ENCODE results near the gene GADD45B. TPM values are rescaled to one million over a fixed set of nuclear protein-coding genes. Genes with fewer than 3 reads are reported as not detected.
A peak's percentile ranks its signal among the peaks of the same experiment; 100 is the strongest.
"Not testable (repeated sequence)": the region's sequence is repeated elsewhere in the genome, so short reads cannot be mapped to it uniquely, and the experiment has no call there.

GADD45B gene
- total and polyA plus RNA-seq, 7 donors, result 10.9 to 94.1 (median 19.3) TPM

- H3K36me3 ChIP-seq (ENCODE audit: insufficient read depth in 1 of 2, low read depth in 1 of 2), result no peaks in the 10 kb centered on the region
- H3K27me3 ChIP-seq (ENCODE audit: insufficient read depth in 3 of 3, low read length in 2 of 3), result no peaks in the 10 kb centered on the region
- WGBS, 3 donors, result 91 to 95% (median 93%) methylated on average over 16 of the region's 16 CpGs
- no peak for DNase-seq
- no peaks in the 10 kb centered on the region for H3K9me3 ChIP-seq
- no peak overlapping the region for H3K27ac ChIP-seq
- intact Hi-C loops (cut with DNase I), result no loop called here
- TF ChIP-seq CTCF (IDR thresholded peaks at IDR 0.05), result no peak
- no peak for ATAC-seq
- H3K4me1 ChIP-seq, result no peaks in the 10 kb centered on the region
- H3K4me3 ChIP-seq, result no peak overlapping the region
Measured at GRCh38 chr19:2514981-2515518, 39.1 kb downstream of the GADD45B start.

- 34 to 43% (median 42%) methylated on average over 15 to 18 of the region's 18 CpGs for WGBS, 3 donors
Measured at GRCh38 chr19:2516727-2517126, 40.8 kb downstream of the GADD45B start.

GRCh38 chr19:2517881-2518601, 42.1 kb downstream of the GADD45B start:
- intact Hi-C loops (cut with DNase I), result no loop called here
- ATAC-seq, result peak in 2 of 4 donors; percentile 44 to 54
- H3K27me3 ChIP-seq (ENCODE audit: insufficient read depth in 3 of 3, low read length in 2 of 3), result no peaks in the 10 kb centered on the region
- no peaks in the 10 kb centered on the region for H3K4me1 ChIP-seq
- no peak overlapping the region for H3K27ac ChIP-seq
- no peak overlapping the region for H3K4me3 ChIP-seq
- DNase-seq, result peak in 1 of 2 donors; percentile 49
- 55 to 66% (median 62%) methylated on average over 34 to 35 of the region's 35 CpGs for WGBS, 3 donors
- no peaks in the 10 kb centered on the region for H3K9me3 ChIP-seq
- TF ChIP-seq CTCF (IDR thresholded peaks at IDR 0.05), result no peak
- no peaks in the 10 kb centered on the region for H3K36me3 ChIP-seq (ENCODE audit: insufficient read depth in 1 of 2, low read depth in 1 of 2)

More at GRCh38 chr19:2516727-2517126, 40.8 kb downstream of the GADD45B start:
- ATAC-seq, result peak in 2 of 4 donors; percentile 69 to 73
- DNase-seq, result peak in 1 of 2 donors; percentile 44
- intact Hi-C loops (cut with DNase I), result no loop called here
- no peaks in the 10 kb centered on the region for H3K9me3 ChIP-seq
- no peaks in the 10 kb centered on the region for H3K27me3 ChIP-seq (ENCODE audit: insufficient read depth in 3 of 3, low read length in 2 of 3)
- no peaks in the 10 kb centered on the region for H3K4me1 ChIP-seq
- no peak for TF ChIP-seq CTCF (IDR thresholded peaks at IDR 0.05)
- H3K4me3 ChIP-seq, result no peak overlapping the region
- no peak overlapping the region for H3K27ac ChIP-seq
- no peaks in the 10 kb centered on the region for H3K36me3 ChIP-seq (ENCODE audit: insufficient read depth in 1 of 2, low read depth in 1 of 2)

- ATAC-seq; H3K27me3 ChIP-seq (ENCODE audit: insufficient read depth in 3 of 3, low read length in 2 of 3); H3K4me3 ChIP-seq; intact Hi-C loops (cut with DNase I); H3K36me3 ChIP-seq (ENCODE audit: insufficient read depth in 1 of 2, low read depth in 1 of 2); DNase-seq; H3K27ac ChIP-seq; H3K9me3 ChIP-seq; H3K4me1 ChIP-seq: not testable (repeated sequence)
- WGBS, 3 donors, result 89 to 92% (median 91%) methylated on average over 10 to 11 of the region's 11 CpGs
Measured at GRCh38 chr19:2518856-2519255, 42.9 kb downstream of the GADD45B start.

- no peak overlapping the region for H3K27ac ChIP-seq
- no peaks in the 10 kb centered on the region for H3K27me3 ChIP-seq (ENCODE audit: insufficient read depth in 3 of 3, low read length in 2 of 3)
- no peaks in the 10 kb centered on the region for H3K9me3 ChIP-seq
- no peak for ATAC-seq
- DNase-seq, result no peak
- peaks cover under 1% of the 10 kb centered on the region for H3K4me1 ChIP-seq
- H3K36me3 ChIP-seq (ENCODE audit: insufficient read depth in 1 of 2, low read depth in 1 of 2), result no peaks in the 10 kb centered on the region
- TF ChIP-seq CTCF (IDR thresholded peaks at IDR 0.05), result no peak
- WGBS, 3 donors, result 86 to 97% (median 90%) methylated on average over 6 of the region's 6 CpGs
- intact Hi-C loops (cut with DNase I), result no loop called here
- H3K4me3 ChIP-seq, result no peak overlapping the region
Measured at GRCh38 chr19:2519482-2519881, 43.6 kb downstream of the GADD45B start.

Data from psoas muscle (tissue), 8 donors.